Activated CD4-positive, alpha-beta T cell treated with anti-CD3 and anti-CD28 coated beads, Interleukin-2, amount 10 ng/mL, durations not matched to agents 7 days and 5 days (primary cell): ENCODE results near the gene ANOS1. TPM values are rescaled to one million over a fixed set of nuclear protein-coding genes. Genes with fewer than 3 reads are reported as not detected.

ENCODE experiments used
- CTCF ChIA-PET: fragments of 350-600 bp; sonication (Branson Sonifier 250); formaldehyde crosslinking; loops from one replicate; lab custom pipeline; 2021; ENCODE audit warnings: antibody characterized with exemption; lab: Charles Lee
- POLR2A ChIA-PET: fragments of 350-600 bp; sonication (Branson Sonifier 250); formaldehyde crosslinking; loops from one replicate; lab custom pipeline; 2021; ENCODE audit warnings: antibody characterized with exemption; lab: Charles Lee
- DNase-seq: peaks from one replicate; pipeline ENCODE4 v3.0.0-alpha.2; 2020
- H3K27ac Mint-ChIP-seq: one replicate; pipeline ENCODE4 v1.8.0; 2021; ENCODE audit warnings: mild to moderate bottlenecking, moderate library complexity, mixed read lengths
- H3K27me3 Mint-ChIP-seq: one replicate; pipeline ENCODE4 v1.8.0; 2021; ENCODE audit warnings: mixed read lengths
- H3K36me3 Mint-ChIP-seq: one replicate; pipeline ENCODE4 v1.8.0; 2021; ENCODE audit warnings: low read depth, mixed read lengths
- H3K4me1 Mint-ChIP-seq: one replicate; pipeline ENCODE4 v1.8.0; 2021; ENCODE audit warnings: mixed read lengths
- H3K4me3 Mint-ChIP-seq: one replicate; pipeline ENCODE4 v1.8.0; 2021; ENCODE audit warnings: mild to moderate bottlenecking, moderate library complexity, mixed read lengths
- H3K9me3 Mint-ChIP-seq: one replicate; pipeline ENCODE4 v1.8.0; 2021; ENCODE audit warnings: mixed read lengths
- total RNA-seq, 2 experiments: library from RNA; stranded (reverse); gene quantifications; one replicate each; pipeline ENCODE4 v1.2.3, GENCODE V29; 2021

ANOS1 gene
- total RNA-seq, 2 experiments from 2014 or later, result 0.02 TPM; not detected in 1

DNA sequence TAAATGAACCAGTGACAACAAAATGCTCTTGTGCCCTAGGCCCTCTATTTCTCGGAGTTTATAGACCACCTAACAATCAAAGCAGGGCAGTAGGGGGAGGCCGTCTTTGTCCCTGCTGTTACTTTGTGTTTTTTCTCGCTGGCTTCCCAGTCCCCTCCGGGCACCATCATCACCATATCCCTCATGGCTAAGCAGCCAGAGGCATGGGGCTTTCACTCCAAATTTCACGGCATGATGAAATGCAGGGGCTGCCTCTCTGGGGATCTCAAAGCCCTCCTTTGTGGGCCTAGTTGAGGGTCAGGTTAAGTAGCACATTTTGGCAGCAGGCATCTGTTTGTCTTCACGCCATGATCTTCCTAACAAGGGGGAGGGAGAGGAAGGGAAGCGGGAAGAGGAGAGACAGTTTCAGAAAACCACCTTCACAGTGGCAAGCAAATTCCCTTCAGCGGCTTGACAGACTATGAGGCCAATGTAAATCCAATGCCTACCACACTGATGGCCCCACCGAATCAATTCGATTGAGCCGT is 91.9 kb downstream of the ANOS1 start:
- Mint-ChIP-seq H3K27me3 (no peaks in the 10 kb centered on the region), H3K27ac (no peak overlapping the region), H3K4me1 (no peaks in the 10 kb centered on the region), H3K9me3 (no peaks in the 10 kb centered on the region), H3K36me3 (no peaks in the 10 kb centered on the region), H3K4me3 (no peak overlapping the region)
- ChIA-PET CTCF (no interaction called here), POLR2A (no interaction called here)
- DNase-seq, result no peak

DNA sequence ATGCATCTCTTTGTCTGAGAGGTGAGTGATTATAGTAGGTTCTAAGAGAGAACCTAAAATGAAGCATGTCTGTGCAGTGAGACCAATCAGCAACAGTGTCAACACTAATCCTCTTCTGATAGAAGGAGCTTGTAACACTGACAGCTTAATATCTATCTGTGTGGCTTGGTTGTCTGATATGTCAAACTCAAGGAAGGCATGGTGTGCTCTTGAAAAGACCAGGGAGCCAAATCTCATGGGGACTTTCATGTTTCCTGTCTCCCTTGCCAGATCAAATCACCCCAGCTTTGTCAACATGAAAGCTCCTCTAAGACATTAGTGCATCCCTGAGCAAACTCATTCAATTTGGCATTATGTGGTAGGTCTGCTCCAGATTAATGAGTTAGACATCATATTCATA is 95.4 kb downstream of the ANOS1 start:
- no peak overlapping the region for H3K27ac Mint-ChIP-seq
- H3K9me3 Mint-ChIP-seq, result no peaks in the 10 kb centered on the region
- no peak overlapping the region for H3K4me3 Mint-ChIP-seq
- no peaks in the 10 kb centered on the region for H3K27me3 Mint-ChIP-seq
- H3K36me3 Mint-ChIP-seq, result no peaks in the 10 kb centered on the region
- ChIA-PET POLR2A (no interaction called here), CTCF (interaction anchor here (0.6 kb wide), 1 partner anchor 18 kb away, joined by 5 read pairs; no protein-coding TSS in a partner anchor)
- DNase-seq, result no peak
- no peaks in the 10 kb centered on the region for H3K4me1 Mint-ChIP-seq

DNA sequence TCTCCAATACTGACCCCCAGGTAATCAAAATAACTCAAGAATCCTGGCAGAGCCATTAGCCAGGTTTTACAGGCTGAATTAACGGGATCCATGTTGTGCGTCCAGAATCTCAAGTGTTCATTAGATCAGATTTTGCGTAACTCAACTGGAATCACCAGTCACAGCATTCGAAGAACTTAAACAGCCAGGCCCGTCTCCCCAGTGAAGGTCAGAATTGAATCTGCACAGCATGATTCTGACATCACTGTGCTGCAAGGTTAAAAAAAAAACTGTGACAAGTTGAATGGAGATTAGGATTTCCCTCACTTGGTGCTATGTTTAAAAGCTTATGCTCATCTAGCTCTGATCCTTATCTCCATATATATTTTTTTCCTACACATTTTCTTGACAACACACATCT is 96.1 kb downstream of the ANOS1 start:
- ChIA-PET POLR2A (no interaction called here), CTCF (interaction anchor here (0.6 kb wide), 1 partner anchor 17 kb away, joined by 5 read pairs; no protein-coding TSS in a partner anchor)
- Mint-ChIP-seq H3K4me1 (no peaks in the 10 kb centered on the region), H3K27me3 (no peaks in the 10 kb centered on the region), H3K36me3 (no peaks in the 10 kb centered on the region), H3K9me3 (no peaks in the 10 kb centered on the region), H3K27ac (no peak overlapping the region), H3K4me3 (no peak overlapping the region)
- no peak for DNase-seq

DNA sequence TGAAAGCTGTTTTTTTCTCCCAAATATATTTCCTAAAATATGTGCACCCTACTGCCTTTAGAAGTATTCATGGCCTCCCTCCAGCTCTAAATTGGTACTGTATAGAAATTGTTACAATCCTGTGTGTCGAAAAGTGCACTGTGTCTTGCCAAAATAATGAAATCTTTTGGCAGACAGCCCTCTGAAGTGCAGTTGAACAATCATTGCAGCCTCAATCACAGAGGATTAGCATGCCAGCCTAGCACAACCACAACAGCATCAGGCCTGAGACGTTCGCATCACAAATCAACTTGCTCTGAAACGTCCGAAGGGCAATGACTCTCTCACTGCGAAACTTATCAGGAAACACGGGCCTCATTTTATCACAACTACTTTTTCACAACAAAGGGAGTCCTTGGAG is 99.0 kb downstream of the ANOS1 start:
- Mint-ChIP-seq H3K27ac (no peak overlapping the region), H3K4me1 (no peaks in the 10 kb centered on the region), H3K9me3 (no peaks in the 10 kb centered on the region), H3K36me3 (no peaks in the 10 kb centered on the region), H3K4me3 (no peak overlapping the region), H3K27me3 (no peaks in the 10 kb centered on the region)
- ChIA-PET CTCF (no interaction called here), POLR2A (no interaction called here)
- DNase-seq, result no peak

DNA sequence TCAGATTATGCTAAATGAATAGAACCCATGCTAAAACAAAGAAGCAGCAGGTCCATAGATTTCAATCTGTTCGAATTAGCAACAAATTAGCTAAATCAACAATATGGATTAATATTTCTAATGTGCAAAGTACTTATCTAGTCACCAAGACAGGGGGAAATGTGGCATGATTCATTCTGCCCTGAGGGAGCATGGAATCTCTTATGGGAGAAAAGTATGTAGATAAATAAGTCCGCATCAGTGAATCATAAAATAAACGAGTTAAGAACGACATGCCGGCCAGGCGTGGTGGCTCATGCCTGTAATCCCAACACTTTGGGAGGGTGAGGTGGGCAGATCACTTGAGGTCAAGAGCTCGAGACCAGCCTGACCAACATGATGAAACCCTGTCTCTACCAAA is 102.1 kb downstream of the ANOS1 start:
- Mint-ChIP-seq H3K36me3 (no peaks in the 10 kb centered on the region), H3K4me1 (no peaks in the 10 kb centered on the region), H3K27me3 (no peaks in the 10 kb centered on the region), H3K9me3 (no peaks in the 10 kb centered on the region), H3K4me3 (no peak overlapping the region), H3K27ac (no peak overlapping the region)
- ChIA-PET POLR2A (no interaction called here), CTCF (no interaction called here)
- no peak for DNase-seq

DNA sequence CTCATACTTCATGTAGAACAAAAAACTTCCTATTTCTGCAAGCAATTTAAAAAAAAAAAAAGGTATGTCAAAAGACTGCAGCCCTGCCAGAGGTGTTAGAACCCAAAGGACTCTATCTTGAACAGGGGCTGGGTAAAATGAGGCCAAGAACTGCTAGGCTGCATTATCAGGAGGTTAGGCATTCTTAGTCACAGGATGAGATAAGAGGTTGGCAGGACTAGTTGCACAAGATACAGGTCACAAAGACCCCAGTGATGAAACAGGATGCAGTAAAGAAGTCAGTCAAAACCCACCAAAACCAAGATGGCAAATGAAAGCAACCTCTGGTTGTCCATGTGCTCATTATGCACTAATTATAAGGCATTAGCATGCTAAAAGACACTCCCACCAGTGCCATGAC is 104.1 kb downstream of the ANOS1 start:
- no peak for DNase-seq
- ChIA-PET POLR2A (no interaction called here), CTCF (no interaction called here)
- H3K4me3 Mint-ChIP-seq, result no peak overlapping the region
- H3K4me1 Mint-ChIP-seq, result no peaks in the 10 kb centered on the region
- no peak overlapping the region for H3K27ac Mint-ChIP-seq
- H3K27me3 Mint-ChIP-seq, result no peaks in the 10 kb centered on the region
- no peaks in the 10 kb centered on the region for H3K36me3 Mint-ChIP-seq
- no peaks in the 10 kb centered on the region for H3K9me3 Mint-ChIP-seq

DNA sequence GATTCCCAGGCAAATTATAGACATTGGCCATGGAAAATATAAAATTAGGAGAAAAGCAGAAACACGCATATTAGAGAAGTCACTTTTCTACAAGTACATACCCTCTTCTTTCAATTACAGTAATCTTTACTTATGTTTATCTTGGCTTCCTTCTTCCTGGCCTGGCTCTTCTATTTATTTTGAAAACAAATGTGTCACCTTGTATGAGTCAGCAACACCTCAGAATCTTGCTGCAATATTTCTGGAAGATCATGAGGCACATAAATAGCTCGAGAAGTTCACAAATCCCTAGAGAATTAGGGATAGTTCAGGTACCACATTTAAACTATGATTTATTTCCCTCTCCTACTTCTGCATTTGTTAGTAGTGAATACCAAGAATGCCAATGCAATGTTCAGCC is 124.6 kb downstream of the ANOS1 start:
- no peaks in the 10 kb centered on the region for H3K4me1 Mint-ChIP-seq
- CTCF ChIA-PET, result no interaction called here
- no peak for DNase-seq
- H3K27ac Mint-ChIP-seq, result no peak overlapping the region
- H3K27me3 Mint-ChIP-seq, result no peaks in the 10 kb centered on the region
- no peaks in the 10 kb centered on the region for H3K36me3 Mint-ChIP-seq
- POLR2A ChIA-PET, result no interaction called here
- peaks cover 4% of the 10 kb centered on the region for H3K9me3 Mint-ChIP-seq
- no peak overlapping the region for H3K4me3 Mint-ChIP-seq

DNA sequence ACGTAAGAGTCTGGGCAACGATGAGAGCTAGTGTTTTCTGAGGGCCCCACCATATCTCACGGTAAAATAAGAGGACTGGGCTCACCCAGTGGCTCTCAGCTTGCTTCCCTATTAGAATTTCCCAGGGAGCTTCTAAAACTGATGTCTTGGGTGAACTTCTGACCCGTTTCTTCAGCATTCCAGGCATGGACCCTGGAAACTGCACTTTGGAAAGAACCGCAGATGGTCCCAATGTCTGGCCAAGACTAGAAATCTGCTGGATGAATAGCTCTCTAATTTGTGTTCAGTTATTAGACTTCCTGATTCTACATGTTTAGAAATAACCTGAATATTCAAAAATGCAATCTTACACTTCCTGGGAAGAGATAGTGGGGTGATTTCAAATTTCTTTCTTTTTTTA is 127.8 kb downstream of the ANOS1 start:
- POLR2A ChIA-PET, result no interaction called here
- CTCF ChIA-PET, result no interaction called here

DNA sequence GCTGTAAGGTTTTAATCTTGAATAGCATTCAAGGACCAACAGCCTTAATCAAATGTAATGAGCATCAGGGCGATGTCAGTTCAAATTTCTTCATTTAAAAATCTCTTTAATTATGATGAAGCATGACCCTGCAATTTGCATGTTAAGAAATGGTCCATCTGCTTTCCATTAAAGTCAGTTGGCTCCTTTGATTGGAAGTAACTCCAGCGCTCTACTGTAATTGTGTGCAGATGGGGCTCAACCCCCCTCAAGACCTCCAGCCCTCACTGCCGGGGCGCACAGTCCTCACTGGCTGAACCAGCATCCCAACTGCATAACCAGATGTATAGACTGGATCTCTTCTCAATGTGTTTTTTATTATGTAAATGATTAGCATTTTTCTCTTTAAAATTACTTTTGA is 140.4 kb downstream of the ANOS1 start:
- H3K27me3 Mint-ChIP-seq, result no peaks in the 10 kb centered on the region
- no peak overlapping the region for H3K27ac Mint-ChIP-seq
- no peak for DNase-seq
- no peaks in the 10 kb centered on the region for H3K4me1 Mint-ChIP-seq
- H3K4me3 Mint-ChIP-seq, result no peak overlapping the region
- CTCF ChIA-PET, result no interaction called here
- POLR2A ChIA-PET, result no interaction called here
- H3K9me3 Mint-ChIP-seq, result no peaks in the 10 kb centered on the region
- no peaks in the 10 kb centered on the region for H3K36me3 Mint-ChIP-seq

More for the DNA sequence above, 127.8 kb downstream of the ANOS1 start:
- Mint-ChIP-seq H3K9me3 (no peaks in the 10 kb centered on the region), H3K4me1 (no peaks in the 10 kb centered on the region), H3K4me3 (no peak overlapping the region), H3K27me3 (no peaks in the 10 kb centered on the region), H3K36me3 (no peaks in the 10 kb centered on the region), H3K27ac (no peak overlapping the region)
- no peak for DNase-seq

DNA sequence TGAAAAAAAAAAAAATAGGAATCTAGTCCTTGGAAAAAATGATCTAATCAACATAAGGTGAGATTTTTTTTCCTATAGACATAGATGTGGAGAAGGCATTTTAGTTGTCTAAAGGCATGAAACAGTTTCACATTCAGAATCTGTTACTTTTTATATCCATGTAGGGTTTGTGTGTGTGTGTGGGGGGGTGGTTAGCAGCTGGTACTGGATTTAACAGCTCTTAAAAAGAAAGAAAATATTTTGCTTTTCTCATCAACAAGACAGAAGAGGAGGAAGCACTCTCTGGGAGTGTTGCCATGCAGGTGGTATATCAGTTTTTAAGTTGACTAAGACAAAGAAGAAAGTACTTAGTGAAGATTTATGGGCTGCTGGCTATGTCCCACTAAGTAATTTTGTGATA is 145.0 kb downstream of the ANOS1 start:
- CTCF ChIA-PET, result no interaction called here
- POLR2A ChIA-PET, result no interaction called here
- Mint-ChIP-seq H3K27ac (no peak overlapping the region), H3K9me3 (no peaks in the 10 kb centered on the region), H3K4me1 (no peaks in the 10 kb centered on the region), H3K4me3 (no peak overlapping the region), H3K36me3 (no peaks in the 10 kb centered on the region), H3K27me3 (no peaks in the 10 kb centered on the region)
- no peak for DNase-seq

DNA sequence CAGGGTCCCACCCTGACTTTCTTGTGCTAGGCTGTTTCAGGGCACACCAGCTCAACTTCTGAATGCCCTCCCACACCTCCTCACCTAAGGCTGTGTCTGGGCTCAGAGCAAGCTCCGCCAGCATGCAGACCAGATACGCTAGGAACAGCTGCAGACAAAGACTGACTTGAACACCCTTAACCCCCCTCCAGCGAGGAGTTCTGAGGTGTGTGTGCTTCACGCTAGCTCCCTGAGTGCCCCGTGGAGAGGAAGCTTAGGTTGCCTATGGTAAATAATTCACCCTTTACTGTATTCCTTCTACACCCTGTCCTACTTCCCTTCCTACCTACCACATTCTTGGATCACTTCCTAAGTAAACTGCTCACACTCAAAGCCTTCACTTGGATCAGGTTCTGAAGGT is 152.3 kb downstream of the ANOS1 start:
- Mint-ChIP-seq H3K4me1 (no peaks in the 10 kb centered on the region), H3K36me3 (no peaks in the 10 kb centered on the region), H3K4me3 (no peak overlapping the region), H3K9me3 (no peaks in the 10 kb centered on the region), H3K27me3 (no peaks in the 10 kb centered on the region), H3K27ac (no peak overlapping the region)
- DNase-seq, result no peak
- ChIA-PET POLR2A (no interaction called here), CTCF (no interaction called here)

DNA sequence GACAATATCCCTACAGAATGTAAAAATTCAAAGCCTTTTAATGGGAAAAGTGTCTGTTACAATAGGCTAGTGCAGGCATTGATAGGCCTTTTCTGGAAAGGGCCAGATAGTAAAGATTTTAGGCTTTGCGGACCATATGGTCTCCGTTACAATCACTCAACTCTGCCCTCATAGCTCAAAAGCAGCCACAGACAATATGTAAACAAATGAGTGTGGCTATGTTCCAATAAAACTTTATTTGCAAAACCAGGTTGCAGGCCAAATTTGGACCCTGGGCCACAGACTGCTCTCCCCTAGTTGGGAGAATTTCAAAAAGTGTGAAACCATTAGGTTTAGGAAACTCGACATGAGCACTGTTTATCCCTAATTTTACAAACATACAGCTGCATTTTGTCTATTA is 155.1 kb downstream of the ANOS1 start:
- POLR2A ChIA-PET, result no interaction called here
- no peaks in the 10 kb centered on the region for H3K36me3 Mint-ChIP-seq
- no peak overlapping the region for H3K27ac Mint-ChIP-seq
- DNase-seq, result no peak
- no peaks in the 10 kb centered on the region for H3K9me3 Mint-ChIP-seq
- H3K27me3 Mint-ChIP-seq, result no peaks in the 10 kb centered on the region
- CTCF ChIA-PET, result no interaction called here
- H3K4me1 Mint-ChIP-seq, result no peaks in the 10 kb centered on the region
- H3K4me3 Mint-ChIP-seq, result no peak overlapping the region

DNA sequence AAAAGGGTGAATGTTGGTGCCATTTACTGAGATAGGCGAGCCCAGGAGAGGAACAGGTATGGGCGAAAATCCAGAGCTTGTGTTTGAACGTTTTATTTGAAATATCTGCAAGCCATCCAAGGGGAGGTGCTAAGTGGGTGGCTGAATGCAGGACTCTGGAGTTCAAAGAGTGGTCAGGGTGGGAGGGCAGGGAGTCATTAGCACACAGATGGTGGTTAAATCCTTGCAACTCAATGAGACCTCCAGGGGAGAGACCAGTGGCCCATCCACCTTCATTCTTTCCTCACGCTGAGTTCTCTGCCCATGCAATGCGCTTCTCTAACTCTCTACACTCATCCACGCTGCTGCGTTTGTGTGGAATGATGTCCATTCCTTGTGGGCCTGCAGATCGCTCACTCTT is 166.2 kb downstream of the ANOS1 start:
- Mint-ChIP-seq H3K27me3 (no peaks in the 10 kb centered on the region), H3K4me3 (no peak overlapping the region), H3K36me3 (no peaks in the 10 kb centered on the region), H3K27ac (no peak overlapping the region), H3K9me3 (peaks cover 2% of the 10 kb centered on the region), H3K4me1 (no peaks in the 10 kb centered on the region)
- POLR2A ChIA-PET, result no interaction called here
- CTCF ChIA-PET, result no interaction called here
- no peak for DNase-seq

DNA sequence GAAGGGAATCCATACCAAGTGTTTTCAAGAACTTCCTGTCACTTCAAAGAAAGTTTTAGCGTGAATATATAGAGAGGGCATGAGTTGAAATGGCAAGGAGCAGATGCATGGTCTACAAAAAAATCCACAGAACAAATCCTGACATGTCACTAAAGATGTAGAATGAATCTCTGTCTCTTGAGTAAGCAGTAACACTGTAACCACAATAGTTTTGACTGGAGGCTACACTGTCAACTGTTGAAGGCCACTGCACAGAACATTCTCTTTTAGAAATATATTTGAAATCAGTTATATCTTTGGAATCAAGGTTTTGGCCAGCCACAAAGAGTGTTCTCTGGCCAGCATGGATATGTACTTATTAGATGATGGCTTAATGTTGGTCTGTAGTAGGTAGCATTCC is 183.5 kb downstream of the ANOS1 start:
- ChIA-PET POLR2A (no interaction called here), CTCF (no interaction called here)
- no peaks in the 10 kb centered on the region for H3K4me1 Mint-ChIP-seq

More for the DNA sequence above, 183.5 kb downstream of the ANOS1 start:
- no peaks in the 10 kb centered on the region for H3K36me3 Mint-ChIP-seq
- H3K4me3 Mint-ChIP-seq, result no peak overlapping the region
- no peak overlapping the region for H3K27ac Mint-ChIP-seq
- no peak for DNase-seq
- no peaks in the 10 kb centered on the region for H3K27me3 Mint-ChIP-seq
- peaks cover 2% of the 10 kb centered on the region for H3K9me3 Mint-ChIP-seq
